Measurements from ENCODE around the gene KLRD1.

DNA sequence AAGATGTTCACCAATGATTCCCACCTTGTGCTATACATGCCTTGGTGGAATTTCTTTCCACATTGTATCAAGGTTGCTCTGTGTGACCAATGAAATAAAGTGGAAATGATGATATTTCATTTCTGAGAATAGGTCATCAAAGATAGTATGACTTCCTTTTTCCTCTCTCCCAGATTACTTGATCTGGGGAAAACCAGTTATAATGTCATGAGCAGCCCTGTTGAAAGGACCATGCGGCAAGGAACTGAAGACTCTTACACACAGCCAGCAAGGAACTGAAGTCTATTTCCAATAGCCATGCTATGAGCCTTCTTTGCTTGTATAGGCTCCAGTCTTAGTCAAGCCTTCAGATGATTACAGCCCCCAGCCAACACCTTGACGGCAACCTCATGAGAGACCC is 11.7 kb downstream of the KLRD1 start:
- TF ChIP-seq, protein P1, sequence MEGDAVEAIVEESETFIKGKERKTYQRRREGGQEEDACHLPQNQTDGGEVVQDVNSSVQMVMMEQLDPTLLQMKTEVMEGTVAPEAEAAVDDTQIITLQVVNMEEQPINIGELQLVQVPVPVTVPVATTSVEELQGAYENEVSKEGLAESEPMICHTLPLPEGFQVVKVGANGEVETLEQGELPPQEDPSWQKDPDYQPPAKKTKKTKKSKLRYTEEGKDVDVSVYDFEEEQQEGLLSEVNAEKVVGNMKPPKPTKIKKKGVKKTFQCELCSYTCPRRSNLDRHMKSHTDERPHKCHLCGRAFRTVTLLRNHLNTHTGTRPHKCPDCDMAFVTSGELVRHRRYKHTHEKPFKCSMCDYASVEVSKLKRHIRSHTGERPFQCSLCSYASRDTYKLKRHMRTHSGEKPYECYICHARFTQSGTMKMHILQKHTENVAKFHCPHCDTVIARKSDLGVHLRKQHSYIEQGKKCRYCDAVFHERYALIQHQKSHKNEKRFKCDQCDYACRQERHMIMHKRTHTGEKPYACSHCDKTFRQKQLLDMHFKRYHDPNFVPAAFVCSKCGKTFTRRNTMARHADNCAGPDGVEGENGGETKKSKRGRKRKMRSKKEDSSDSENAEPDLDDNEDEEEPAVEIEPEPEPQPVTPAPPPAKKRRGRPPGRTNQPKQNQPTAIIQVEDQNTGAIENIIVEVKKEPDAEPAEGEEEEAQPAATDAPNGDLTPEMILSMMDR (IDR thresholded peaks at IDR 0.05): no peak
- TF ChIP-seq POLR2A (IDR thresholded peaks at IDR 0.05): no peak
